ENCODE results near the gene C1QB. TPM values are rescaled to one million over a fixed set of nuclear protein-coding genes. Genes with fewer than 3 reads are reported as not detected.

C1QB gene
- polyA plus RNA-seq, 1 donor (not counting 4 experiments of a cell fraction or from before 2014, with no cell fraction given): not detected

DNA sequence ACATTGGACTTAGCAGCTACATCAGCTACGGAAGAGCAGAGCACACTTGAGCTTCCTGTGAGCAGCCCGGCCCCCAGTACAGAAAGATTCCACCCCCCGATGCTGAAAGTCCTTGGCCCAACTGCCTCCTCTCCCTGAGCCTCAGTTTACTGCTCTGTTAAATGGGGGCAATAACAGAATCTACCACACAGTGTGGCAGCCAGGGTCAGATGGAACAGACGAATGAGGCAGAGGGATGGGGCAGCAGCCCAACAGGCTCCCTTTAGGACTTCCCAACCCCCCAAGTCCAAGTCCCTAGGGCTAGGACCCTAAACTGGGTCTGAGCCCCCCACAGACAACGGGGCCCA is 39.5 kb upstream of the C1QB start:
- Histone ChIP-seq H3K4me1 (ENCODE audit: control insufficient read depth, extremely low read depth, insufficient read depth, low read length) (no peaks in the 10 kb centered on the region), H3K9me3 (ENCODE audit: control insufficient read depth, low read depth, low read length) (no peaks in the 10 kb centered on the region), H3K36me3 (ENCODE audit: control insufficient read depth in 2 of 2, extremely low read depth in 1 of 2, insufficient read depth in 2 of 2, low read length in 2 of 2) (no peaks in the 10 kb centered on the region), H2AFZ (ENCODE audit: control insufficient read depth, low read length) (no peak overlapping the region), H4K20me1 (ENCODE audit: control insufficient read depth, extremely low read depth, insufficient read depth, low read length) (peaks cover 2% of the 10 kb centered on the region), H3K9me1 (ENCODE audit: control insufficient read depth, extremely low read depth, insufficient read depth, low read length) (no peaks in the 10 kb centered on the region), H3K4me3 (ENCODE audit: control insufficient read depth in 2 of 3, extremely low read depth in 1 of 3, insufficient read depth in 2 of 3, low read depth in 1 of 3, low read length in 3 of 3) (no peak overlapping the region), H3K4me2 (ENCODE audit: control insufficient read depth, extremely low read depth, insufficient read depth, low read depth, low read length) (no peak overlapping the region), H3K9ac (ENCODE audit: control insufficient read depth, extremely low read depth, insufficient read depth, low read length) (no peak overlapping the region), H3K27me3 (ENCODE audit: control insufficient read depth, extremely low read depth, insufficient read depth, low read length) (peaks cover 30% of the 10 kb centered on the region), H3K79me2 (ENCODE audit: control insufficient read depth, insufficient read depth, low read length) (no peaks in the 10 kb centered on the region), H3K27ac (ENCODE audit: control insufficient read depth, insufficient read depth, low read length) (no peak overlapping the region)
- no peak for DNase-seq (ENCODE audit: low read depth, low spot score)
- FAIRE-seq: no peak
- TF ChIP-seq, protein P1, sequence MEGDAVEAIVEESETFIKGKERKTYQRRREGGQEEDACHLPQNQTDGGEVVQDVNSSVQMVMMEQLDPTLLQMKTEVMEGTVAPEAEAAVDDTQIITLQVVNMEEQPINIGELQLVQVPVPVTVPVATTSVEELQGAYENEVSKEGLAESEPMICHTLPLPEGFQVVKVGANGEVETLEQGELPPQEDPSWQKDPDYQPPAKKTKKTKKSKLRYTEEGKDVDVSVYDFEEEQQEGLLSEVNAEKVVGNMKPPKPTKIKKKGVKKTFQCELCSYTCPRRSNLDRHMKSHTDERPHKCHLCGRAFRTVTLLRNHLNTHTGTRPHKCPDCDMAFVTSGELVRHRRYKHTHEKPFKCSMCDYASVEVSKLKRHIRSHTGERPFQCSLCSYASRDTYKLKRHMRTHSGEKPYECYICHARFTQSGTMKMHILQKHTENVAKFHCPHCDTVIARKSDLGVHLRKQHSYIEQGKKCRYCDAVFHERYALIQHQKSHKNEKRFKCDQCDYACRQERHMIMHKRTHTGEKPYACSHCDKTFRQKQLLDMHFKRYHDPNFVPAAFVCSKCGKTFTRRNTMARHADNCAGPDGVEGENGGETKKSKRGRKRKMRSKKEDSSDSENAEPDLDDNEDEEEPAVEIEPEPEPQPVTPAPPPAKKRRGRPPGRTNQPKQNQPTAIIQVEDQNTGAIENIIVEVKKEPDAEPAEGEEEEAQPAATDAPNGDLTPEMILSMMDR (optimal IDR thresholded peaks at IDR 0.05 in 1 of 3, IDR thresholded peaks at IDR 0.05 in 1 of 3, conservative IDR thresholded peaks at IDR 0.05 in 1 of 3; ENCODE audit: extremely low read depth in 1 of 3, insufficient read depth in 2 of 3, low read length in 3 of 3): no peak
- no peak for TF ChIP-seq EZH2 (IDR thresholded peaks at IDR 0.05; ENCODE audit: low read length)
- dilution Hi-C loops (cut with MboI; ENCODE audit: extremely low pct_ligation_motif_present, low sequenced_read_pairs): no loop called here

- dilution Hi-C loops (cut with MboI; ENCODE audit: extremely low pct_ligation_motif_present, low sequenced_read_pairs): no loop called here
- Histone ChIP-seq H3K9ac (ENCODE audit: control insufficient read depth, extremely low read depth, insufficient read depth, low read length) (no peak overlapping the region), H3K79me2 (ENCODE audit: control insufficient read depth, insufficient read depth, low read length) (no peaks in the 10 kb centered on the region), H3K27me3 (ENCODE audit: control insufficient read depth, extremely low read depth, insufficient read depth, low read length) (peaks cover 34% of the 10 kb centered on the region), H4K20me1 (ENCODE audit: control insufficient read depth, extremely low read depth, insufficient read depth, low read length) (peaks cover 2% of the 10 kb centered on the region), H3K36me3 (ENCODE audit: control insufficient read depth in 2 of 2, extremely low read depth in 1 of 2, insufficient read depth in 2 of 2, low read length in 2 of 2) (no peaks in the 10 kb centered on the region), H3K4me1 (ENCODE audit: control insufficient read depth, extremely low read depth, insufficient read depth, low read length) (no peaks in the 10 kb centered on the region), H3K4me3 (ENCODE audit: control insufficient read depth in 2 of 3, extremely low read depth in 1 of 3, insufficient read depth in 2 of 3, low read depth in 1 of 3, low read length in 3 of 3) (no peak overlapping the region), H3K27ac (ENCODE audit: control insufficient read depth, insufficient read depth, low read length) (no peak overlapping the region), H3K9me1 (ENCODE audit: control insufficient read depth, extremely low read depth, insufficient read depth, low read length) (no peaks in the 10 kb centered on the region), H3K9me3 (ENCODE audit: control insufficient read depth, low read depth, low read length) (no peaks in the 10 kb centered on the region), H3K4me2 (ENCODE audit: control insufficient read depth, extremely low read depth, insufficient read depth, low read depth, low read length) (no peak overlapping the region), H2AFZ (ENCODE audit: control insufficient read depth, low read length) (no peak overlapping the region)
- TF ChIP-seq, protein P1 (optimal IDR thresholded peaks at IDR 0.05 in 1 of 3, IDR thresholded peaks at IDR 0.05 in 1 of 3, conservative IDR thresholded peaks at IDR 0.05 in 1 of 3; ENCODE audit: extremely low read depth in 1 of 3, insufficient read depth in 2 of 3, low read length in 3 of 3): no peak
- no peak for TF ChIP-seq EZH2 (IDR thresholded peaks at IDR 0.05; ENCODE audit: low read length)
- DNase-seq (ENCODE audit: low read depth, low spot score) (no peak), FAIRE-seq (no peak)
Measured at GRCh38 chr1:22613951-22614350, 39.1 kb upstream of the C1QB start.

Measured in keratinocyte (primary cell).